T47D (cell line): ENCODE measurements around the gene SEPSECS.

ENCODE experiments used
- DNase-seq, 2 experiments: peaks; one replicate each; pipeline versions ENCODE4 v3.0.0 to v3.0.0-alpha.2; 2011 to 2012; ENCODE audit warnings: low read depth in 1 of 2, low spot score in 1 of 2
- JUND ChIP-seq: IDR thresholded peaks from 2 replicates; pipeline ENCODE4 v1.6.1; 2012; ENCODE audit warnings: low read depth
- in situ Hi-C: cut with HindIII; loops from 2 replicates; pipeline ENCODE4 v1.10.0; 2016; ENCODE audit warnings: low sequenced_read_pairs, low pct_unique_long_range_greater_than_20kb

The SEPSECS gene

GRCh38 chr4:25159837-25160713 lies at the start of gene SEPSECS:
SEPSECS (minus strand) TSS chr4:25160449; CDS start chr4:25160369, 80 bp downstream.
- TF ChIP-seq JUND: no peak
- DNase-seq: peak; percentile 35 to 98
- in situ Hi-C loops: no loop called here

DNA sequence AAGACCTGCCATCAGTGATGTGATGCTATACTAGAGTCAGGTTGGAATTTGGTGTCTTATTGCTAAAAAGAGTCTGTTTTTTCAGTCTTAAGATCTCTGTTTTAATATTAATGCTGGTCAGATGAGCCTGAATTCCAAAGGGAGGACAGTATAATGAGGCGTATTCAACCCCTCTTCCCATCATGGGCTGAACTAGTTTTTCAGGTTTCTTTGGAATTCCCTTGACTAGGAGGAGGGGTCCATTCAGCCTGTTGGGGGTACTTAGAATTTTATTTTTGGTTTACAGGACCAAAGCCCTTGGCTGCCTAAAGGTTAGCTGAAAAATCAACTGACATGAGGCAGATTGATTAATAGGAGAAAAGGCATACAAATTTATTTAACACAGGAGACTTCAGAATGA lies 49.5 kb upstream of the SEPSECS start:
- TF ChIP-seq JUND: no peak
- DNase-seq: peak in 1 of 2 experiments; percentile 7
- in situ Hi-C loops: no loop called here

GRCh38 chr4:25207997-25208396 lies 47.7 kb upstream of the SEPSECS start:
- in situ Hi-C loops: no loop called here
- no peak for TF ChIP-seq JUND
- no peak for DNase-seq

GRCh38 chr4:25198713-25199112 lies 38.5 kb upstream of the SEPSECS start:
- no peak for TF ChIP-seq JUND
- in situ Hi-C loops: no loop called here
- DNase-seq: no peak

DNA sequence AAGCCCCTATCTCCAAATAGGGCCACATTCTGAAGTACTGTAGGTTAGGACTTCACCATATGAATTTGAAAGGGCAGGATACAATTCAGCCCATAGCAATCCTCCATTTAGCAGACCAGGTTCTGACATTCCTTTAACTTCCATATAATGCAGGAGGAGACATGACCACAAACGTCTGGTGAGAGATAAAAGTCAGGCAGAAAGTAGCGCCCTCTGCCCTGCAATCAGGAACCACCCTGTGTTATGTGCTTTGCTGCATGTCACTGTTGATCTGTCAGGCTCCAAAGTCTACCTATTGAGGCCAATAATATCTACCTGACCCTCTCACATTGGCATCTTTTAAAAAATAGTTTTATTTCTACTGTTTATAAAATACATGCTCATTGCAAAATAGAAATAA lies 30.2 kb upstream of the SEPSECS start:
- in situ Hi-C loops: no loop called here
- no peak for DNase-seq
- no peak for TF ChIP-seq JUND

DNA sequence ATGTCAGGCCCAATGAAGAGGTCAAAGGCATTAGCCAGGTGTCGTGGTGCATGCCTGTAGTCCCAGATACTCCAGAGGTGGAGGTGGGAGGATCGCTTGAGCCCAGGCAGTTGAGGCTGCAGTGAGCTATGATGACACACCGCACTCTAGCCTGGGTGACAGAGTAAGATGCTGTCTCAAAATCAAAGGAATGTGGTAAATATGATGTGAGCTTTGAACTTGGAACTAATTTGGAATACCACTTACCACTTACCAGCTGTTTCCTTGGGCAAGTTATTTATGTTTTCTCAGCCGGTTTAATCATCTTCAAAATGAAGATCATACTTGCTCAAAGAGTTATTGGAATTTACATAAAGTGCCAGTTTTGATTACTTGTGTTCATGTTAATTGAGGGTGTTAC lies 23.8 kb upstream of the SEPSECS start:
- TF ChIP-seq JUND: no peak
- in situ Hi-C loops: no loop called here
- DNase-seq: no peak

DNA sequence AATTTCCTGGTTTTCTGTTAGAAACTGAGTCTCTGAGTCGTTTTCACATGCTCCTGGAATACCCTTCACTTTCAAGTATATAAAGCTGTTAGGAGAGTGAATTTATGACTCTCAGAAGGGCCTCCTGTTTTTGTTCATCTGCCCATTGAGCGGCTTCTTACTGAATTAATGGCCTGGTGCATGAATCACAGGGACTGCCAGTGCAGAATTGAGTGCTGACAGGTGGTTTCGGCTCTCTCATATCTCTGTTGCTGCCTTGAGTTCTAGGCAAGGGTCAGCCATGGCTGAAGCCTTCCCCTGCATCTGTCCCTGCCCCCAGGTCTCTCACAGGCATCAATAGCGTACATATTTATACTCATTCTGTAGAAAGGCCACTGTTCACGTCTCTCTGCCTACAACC lies 22.7 kb upstream of the SEPSECS start:
- DNase-seq: no peak
- TF ChIP-seq JUND: no peak
- in situ Hi-C loops: no loop called here

DNA sequence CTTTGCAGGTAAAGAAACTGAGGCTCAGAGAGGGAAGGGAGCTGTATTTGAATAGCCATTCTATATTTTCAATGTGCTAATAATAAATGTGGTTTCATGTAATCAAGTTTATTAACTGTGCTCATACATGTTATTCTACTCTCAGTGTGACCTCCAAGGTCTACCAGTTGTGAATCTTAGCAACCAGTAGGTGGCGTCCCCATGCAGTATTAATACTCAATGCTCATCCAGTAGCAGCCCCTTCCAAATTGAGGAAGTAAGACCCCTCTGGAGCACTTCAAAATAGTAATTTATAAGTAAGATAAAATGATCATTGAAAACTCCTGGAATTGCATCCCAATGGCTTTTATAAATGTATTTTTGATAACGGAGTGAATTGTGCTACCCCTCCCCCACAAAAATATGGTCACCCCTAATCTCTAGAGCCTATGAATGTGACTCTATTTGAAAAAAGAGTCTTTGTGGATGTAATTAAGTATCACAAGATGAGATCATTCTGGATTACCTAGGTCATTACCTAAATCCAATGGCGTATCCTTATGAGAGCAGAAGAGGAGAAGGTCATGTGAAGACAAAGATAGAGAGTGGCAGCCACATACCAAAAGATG lies 20.4 kb upstream of the SEPSECS start:
- TF ChIP-seq JUND: no peak
- in situ Hi-C loops: no loop called here
- peak in 1 of 2 experiments; percentile 58 for DNase-seq

- no peak for TF ChIP-seq JUND
- in situ Hi-C loops: no loop called here
Measured at GRCh38 chr4:25178838-25179261, 18.6 kb upstream of the SEPSECS start.

GRCh38 chr4:25177147-25177546 lies 16.9 kb upstream of the SEPSECS start:
- no peak for TF ChIP-seq JUND
- in situ Hi-C loops: no loop called here
- no peak for DNase-seq

More at GRCh38 chr4:25178838-25179261, 18.6 kb upstream of the SEPSECS start:
- DNase-seq: no peak

GRCh38 chr4:25174674-25175073 lies 14.4 kb upstream of the SEPSECS start:
- in situ Hi-C loops: no loop called here
- DNase-seq: no peak
- TF ChIP-seq JUND: no peak

DNA sequence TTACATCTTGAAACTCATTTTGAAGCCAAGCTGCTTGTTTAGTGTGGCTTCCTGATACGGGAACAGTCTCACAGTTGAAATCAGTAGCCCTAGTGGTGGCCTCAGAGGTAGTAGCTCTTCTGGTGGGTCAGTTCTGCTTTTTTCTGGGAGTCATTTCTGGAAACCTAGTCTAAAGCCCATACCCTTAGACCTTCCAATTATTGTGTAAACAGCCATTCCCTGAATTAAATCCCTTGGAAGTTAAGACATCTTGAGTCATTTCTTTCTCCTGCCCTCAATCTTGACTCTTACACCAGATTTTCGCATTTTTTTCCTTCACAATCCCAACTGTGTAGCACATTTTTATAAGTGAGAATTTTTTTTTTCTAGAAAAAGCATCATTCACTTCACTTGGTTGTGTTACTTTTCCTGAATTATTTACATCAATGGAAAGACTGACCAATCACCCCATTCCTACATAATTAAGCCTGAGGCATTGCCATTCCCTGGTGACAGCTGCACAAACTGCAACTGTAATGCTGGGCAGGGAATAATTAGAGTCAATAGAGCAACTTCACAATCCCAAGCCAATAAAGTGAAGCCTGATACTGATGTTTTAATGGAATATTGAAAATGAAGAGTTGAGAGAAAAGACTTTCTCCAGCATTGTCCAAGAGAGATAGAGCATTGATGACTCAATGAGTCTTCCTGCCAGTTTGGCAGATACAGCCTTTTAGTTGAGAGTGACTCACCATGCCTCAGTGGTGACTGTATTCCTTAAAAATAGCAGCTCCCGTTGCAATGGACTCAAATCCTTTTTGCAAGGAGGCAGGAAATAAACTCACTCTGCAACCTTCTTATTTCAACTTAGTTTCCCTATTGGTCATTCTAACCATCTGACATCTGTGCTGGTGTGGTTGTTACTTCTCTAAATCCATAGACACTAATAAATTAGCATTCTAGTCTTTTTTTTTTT lies 13.0 kb upstream of the SEPSECS start:
- no peak for TF ChIP-seq JUND
- in situ Hi-C loops: no loop called here
- DNase-seq: no peak
